ENCODE results near the gene ABHD11. TPM values are rescaled to one million over a fixed set of nuclear protein-coding genes. Genes with fewer than 3 reads are reported as not detected.

Gene ABHD11
- total and polyA plus RNA-seq, 2 of the 4 experiments (the other 2 are of a cell fraction) = 13.4 to 19.9 TPM

DNA sequence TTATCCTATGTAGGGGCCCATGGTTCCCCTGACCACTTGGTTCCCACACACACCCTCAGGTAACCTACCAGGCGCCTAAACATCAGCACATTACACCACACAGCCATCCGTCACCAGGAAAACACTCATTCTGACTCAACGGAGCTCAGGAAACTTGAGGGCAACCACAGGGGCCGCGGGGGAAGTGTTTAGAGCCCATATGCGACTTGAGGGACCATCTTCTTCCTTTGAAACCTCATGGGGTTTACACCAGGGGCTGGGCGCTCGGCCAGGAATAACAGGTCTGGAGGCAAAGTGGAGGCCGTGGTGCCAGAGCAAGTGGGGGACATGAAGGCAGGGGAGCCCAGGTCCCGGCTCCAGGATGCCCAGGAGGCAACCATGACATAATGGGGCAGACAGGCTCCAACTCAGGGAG, 20.6 kb downstream of the ABHD11 start:
- ATAC-seq (ENCODE audit: low read depth) (peak; percentile 15), DNase-seq (peak; percentile 93)
- in situ Hi-C loops (cut with MboI; ENCODE audit: low sequenced_read_pairs) = no loop called here
- Histone ChIP-seq H2AK5ac (ENCODE audit: low read depth, low read length) (peak overlapping the region; percentile 95), H3K4me1 (ENCODE audit: control insufficient read depth, insufficient read depth, low read length) (peaks cover 28% of the 10 kb centered on the region), H3K4me2 (ENCODE audit: low read depth, low read length) (peak overlapping the region; percentile 55), H4K8ac (ENCODE audit: low read depth in 2 of 2, low read length in 2 of 2) (no peak overlapping the region), H3K79me1 (ENCODE audit: low read depth in 1 of 2, low read length in 2 of 2) (peaks cover 8 to 51% of the 10 kb centered on the region in 2 experiments), H3K18ac (ENCODE audit: low read depth, low read length) (no peak overlapping the region), H3K27ac (ENCODE audit: insufficient read depth, low read length) (peak overlapping the region; percentile 47; the same call in 1 of the 2 replicates), H4K20me1 (ENCODE audit: insufficient read depth, low read length) (peaks cover 52% of the 10 kb centered on the region), H3K56ac (ENCODE audit: extremely low read depth, insufficient read depth, low read length) (no peak overlapping the region), H2BK5ac (ENCODE audit: low read depth, low read length, poor library complexity, severe bottlenecking) (peak overlapping the region; percentile 27), H2BK120ac (ENCODE audit: low read depth, low read length) (peak overlapping the region; percentile 48; the same call in 1 of the 2 replicates), H2AK9ac (replicated peaks; ENCODE audit: low read depth, low read length, poor library complexity) (peak overlapping the region; percentile 69), H2AFZ (replicated peaks; ENCODE audit: low read length, poor library complexity) (no peak overlapping the region), H4K5ac (ENCODE audit: low read depth, low read length) (no peak overlapping the region), H2BK15ac (ENCODE audit: low read depth, low read length) (no peak overlapping the region), H3K4me3 (ENCODE audit: insufficient read depth, low read depth, low read length) (no peak overlapping the region), H3K9me1 (ENCODE audit: insufficient read depth, low read length) (peaks cover 18% of the 10 kb centered on the region), H2BK20ac (ENCODE audit: low read depth, low read length) (peak overlapping the region; percentile 7; the same call in 1 of the 2 replicates), H3K27me3 (ENCODE audit: control insufficient read depth, insufficient read depth, low read length) (no peaks in the 10 kb centered on the region), H3K14ac (replicated peaks; ENCODE audit: low read depth, low read length) (no peak overlapping the region), H3K36me3 (ENCODE audit: control insufficient read depth, insufficient read depth, low read length) (peaks cover 2% of the 10 kb centered on the region; the same call in 1 of the 2 replicates), H3K23ac (ENCODE audit: low read depth, low read length) (peak overlapping the region; percentile 62; the same call in 1 of the 2 replicates), H4K91ac (ENCODE audit: insufficient read depth, low read depth, low read length) (no peak overlapping the region), H3K9me3 (ENCODE audit: control insufficient read depth, insufficient read depth, low read length) (no peaks in the 10 kb centered on the region), H3K9ac (ENCODE audit: low read depth, low read length) (no peak overlapping the region), H3K4ac (ENCODE audit: low read depth, low read length) (peak overlapping the region; percentile 62)
- WGBS, 2 experiments (ENCODE audit: extremely low coverage in 2 of 2, insufficient read length in 1 of 2) = 7% methylated on average over 2 of the region's 10 CpGs; no CpG with 5 or more reads in 1 of the 2 experiments
- dilution Hi-C loops (cut with HindIII; ENCODE audit: low sequenced_read_pairs, unreplicated experiment) = no loop called here
- no TSS peak for BruUV-seq (replicated peaks)
- intact Hi-C loops (cut with micrococcal nuclease) = loop anchor here (5.0 kb wide), 2 partner anchors 36 to 51 kb away; partner anchors contain the start of genes BUD23, DNAJC30 and VPS37D
- TF ChIP-seq RFX5 (IDR thresholded peaks at IDR 0.05; ENCODE audit: low read depth, low read length) (no peak), MAZ (IDR thresholded peaks at IDR 0.05; ENCODE audit: borderline replicate concordance, low read depth, low read length) (no peak), RAD21 (IDR thresholded peaks at IDR 0.05; ENCODE audit: low read length) (no peak), POLR2A (IDR thresholded peaks at IDR 0.05; ENCODE audit: low read depth, low read length) (0 out of 2 replicates have a peak, but pooled peaks have one; percentile 40), BHLHE40 (IDR thresholded peaks at IDR 0.05; ENCODE audit: low read depth, low read length) (peak; percentile 38; the same call in 1 of the 2 replicates), MXI1 (IDR thresholded peaks at IDR 0.05; ENCODE audit: borderline replicate concordance, low read depth, low read length) (no peak), RCOR1 (IDR thresholded peaks at IDR 0.05; ENCODE audit: insufficient replicate concordance, low read length) (peak; percentile 59), MAFK (IDR thresholded peaks at IDR 0.05; ENCODE audit: low read depth, low read length) (peak; percentile 40), SMC3 (IDR thresholded peaks at IDR 0.05; ENCODE audit: low read depth, low read length) (peak; percentile 7; the same call in 1 of the 2 replicates), FOS (IDR thresholded peaks at IDR 0.05; ENCODE audit: low read depth, low read length) (peak; percentile 85), NFE2L2 (IDR thresholded peaks at IDR 0.05; ENCODE audit: low read depth, low read length) (peak; percentile 28; the same call in 1 of the 2 replicates), CHD1 (IDR thresholded peaks at IDR 0.05; ENCODE audit: low read depth, low read length) (no peak), CEBPB (IDR thresholded peaks at IDR 0.05; ENCODE audit: low read depth, low read length) (peak; percentile 89)
- TF ChIP-seq, protein P1, sequence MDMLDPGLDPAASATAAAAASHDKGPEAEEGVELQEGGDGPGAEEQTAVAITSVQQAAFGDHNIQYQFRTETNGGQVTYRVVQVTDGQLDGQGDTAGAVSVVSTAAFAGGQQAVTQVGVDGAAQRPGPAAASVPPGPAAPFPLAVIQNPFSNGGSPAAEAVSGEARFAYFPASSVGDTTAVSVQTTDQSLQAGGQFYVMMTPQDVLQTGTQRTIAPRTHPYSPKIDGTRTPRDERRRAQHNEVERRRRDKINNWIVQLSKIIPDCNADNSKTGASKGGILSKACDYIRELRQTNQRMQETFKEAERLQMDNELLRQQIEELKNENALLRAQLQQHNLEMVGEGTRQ (IDR thresholded peaks at IDR 0.05; ENCODE audit: low read depth, low read length) = no peak
- TF ChIP-seq, protein P2, sequence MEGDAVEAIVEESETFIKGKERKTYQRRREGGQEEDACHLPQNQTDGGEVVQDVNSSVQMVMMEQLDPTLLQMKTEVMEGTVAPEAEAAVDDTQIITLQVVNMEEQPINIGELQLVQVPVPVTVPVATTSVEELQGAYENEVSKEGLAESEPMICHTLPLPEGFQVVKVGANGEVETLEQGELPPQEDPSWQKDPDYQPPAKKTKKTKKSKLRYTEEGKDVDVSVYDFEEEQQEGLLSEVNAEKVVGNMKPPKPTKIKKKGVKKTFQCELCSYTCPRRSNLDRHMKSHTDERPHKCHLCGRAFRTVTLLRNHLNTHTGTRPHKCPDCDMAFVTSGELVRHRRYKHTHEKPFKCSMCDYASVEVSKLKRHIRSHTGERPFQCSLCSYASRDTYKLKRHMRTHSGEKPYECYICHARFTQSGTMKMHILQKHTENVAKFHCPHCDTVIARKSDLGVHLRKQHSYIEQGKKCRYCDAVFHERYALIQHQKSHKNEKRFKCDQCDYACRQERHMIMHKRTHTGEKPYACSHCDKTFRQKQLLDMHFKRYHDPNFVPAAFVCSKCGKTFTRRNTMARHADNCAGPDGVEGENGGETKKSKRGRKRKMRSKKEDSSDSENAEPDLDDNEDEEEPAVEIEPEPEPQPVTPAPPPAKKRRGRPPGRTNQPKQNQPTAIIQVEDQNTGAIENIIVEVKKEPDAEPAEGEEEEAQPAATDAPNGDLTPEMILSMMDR (conservative IDR thresholded peaks at IDR 0.05; ENCODE audit: low read depth, low read length) = no peak
- POLR2A ChIA-PET (ENCODE audit: unreplicated experiment) = no interaction called here
- CTCF ChIA-PET = interaction anchor here (1.0 to 1.3 kb wide), 3 partner anchors 17 to 111 kb away, joined by 3 read pairs; no protein-coding TSS in a partner anchor

All from IMR-90 (cell line).